GM12874 (cell line): ENCODE results near the gene CUBN.

Experiments used
- CTCF ChIP-seq: IDR thresholded peaks from 2 replicates; pipeline ENCODE4 v1.5.1; 2011; ENCODE audit warnings: low read depth, mild to moderate bottlenecking, control low read depth, low read length, moderate library complexity; ENCODE audit not compliant: insufficient read depth

The CUBN gene

DNA sequence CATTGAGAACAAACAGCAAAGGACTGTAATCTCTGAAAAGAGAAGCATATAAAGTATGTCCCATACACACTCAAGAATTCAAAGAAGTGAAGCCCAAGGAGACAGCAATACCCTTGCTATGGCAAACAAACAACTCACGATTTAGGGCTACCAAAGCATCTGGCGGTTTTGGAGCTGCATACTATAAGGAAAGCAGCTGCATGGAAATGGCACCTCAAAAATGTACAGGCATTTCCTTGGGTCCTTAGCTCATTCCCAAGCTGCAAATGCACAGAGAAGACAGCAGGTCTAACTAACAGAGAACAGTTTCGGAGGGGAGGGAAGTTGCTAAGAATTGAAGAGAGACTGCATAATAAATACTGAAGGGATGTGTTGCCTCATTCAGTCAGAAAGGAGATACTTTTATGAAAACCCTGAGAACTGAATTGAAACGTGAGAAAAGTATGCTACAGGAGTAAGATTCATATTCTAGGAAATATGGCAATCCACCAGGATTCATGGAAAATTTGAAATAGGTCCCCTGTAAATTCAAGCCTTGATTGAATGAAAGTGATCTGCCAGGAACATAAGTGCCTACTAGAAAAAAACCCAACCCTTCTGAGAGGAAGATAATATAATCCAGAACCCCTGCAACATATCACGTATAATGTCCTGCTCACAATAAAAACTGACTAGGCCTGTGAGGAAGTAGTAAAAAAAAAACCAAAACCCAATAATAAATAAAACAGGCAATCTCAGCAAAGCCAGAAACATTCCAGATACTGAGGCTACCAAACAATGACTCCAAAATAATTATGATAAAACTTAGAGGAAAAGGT lies 36.4 kb downstream of the CUBN start:
- no peak for TF ChIP-seq CTCF

DNA sequence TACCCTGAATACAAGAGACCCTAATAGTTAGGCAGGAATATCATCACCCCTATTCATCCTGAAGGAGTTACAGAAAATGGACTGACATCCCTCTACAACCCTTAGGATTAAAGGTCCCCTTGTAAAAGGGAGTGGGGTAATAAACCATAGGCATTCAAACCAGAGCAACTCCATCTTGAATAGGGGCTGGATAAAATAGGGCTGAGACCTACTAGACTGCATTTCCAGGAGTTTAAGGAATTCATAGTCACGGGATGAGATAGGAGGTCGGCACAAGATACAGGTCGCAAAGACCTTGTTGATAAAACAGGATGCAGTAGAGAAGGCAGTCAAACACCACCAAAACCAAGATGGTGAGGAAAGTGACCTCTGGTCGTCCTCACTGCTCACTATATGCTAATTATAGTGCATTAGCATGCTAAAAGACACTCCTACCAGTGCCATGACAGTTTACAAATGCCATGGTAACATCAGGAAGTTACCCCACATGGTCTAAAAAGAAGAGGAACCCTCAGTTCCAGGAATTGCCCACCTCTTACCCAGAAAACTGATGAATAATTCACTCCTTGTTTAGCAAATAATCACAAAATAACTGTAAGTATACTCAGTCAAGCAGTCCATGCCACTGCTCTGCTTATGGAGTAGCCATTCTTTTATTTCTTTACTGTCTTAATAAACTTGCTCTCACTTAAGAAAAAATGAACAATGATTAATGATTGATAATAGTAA lies 37.2 kb downstream of the CUBN start:
- TF ChIP-seq CTCF: no peak

DNA sequence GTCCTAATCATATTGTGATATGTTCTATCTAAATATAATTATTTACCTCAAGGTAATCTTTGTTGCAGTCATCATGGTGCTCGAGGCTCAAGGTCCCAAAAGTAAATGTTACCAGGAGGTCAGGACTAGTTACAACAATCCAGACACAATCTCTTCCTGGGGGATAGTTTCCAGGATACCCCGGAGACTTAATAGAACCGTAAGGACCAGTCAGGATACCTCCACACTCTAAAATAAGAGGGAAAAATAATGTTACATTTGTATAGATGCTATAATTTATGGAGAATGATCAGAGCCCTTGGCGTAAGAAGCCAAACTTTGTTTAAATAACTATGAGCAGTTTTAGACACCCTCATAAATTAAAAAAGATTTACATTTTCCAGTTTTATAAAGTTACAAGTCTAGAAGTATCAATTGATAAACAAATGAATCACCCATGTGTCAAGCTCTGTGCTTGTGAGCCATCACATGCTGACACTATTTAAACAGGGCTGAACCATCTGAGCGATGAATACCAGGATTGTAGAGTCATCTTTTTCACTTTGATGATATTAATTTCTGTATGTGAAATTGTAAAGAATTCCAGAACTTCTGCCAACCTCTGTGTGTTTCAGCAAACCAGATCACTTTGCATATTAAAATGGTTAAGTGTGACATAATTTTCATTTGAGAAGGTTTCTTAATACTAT lies 41.3 kb downstream of the CUBN start:
- TF ChIP-seq CTCF: no peak

GRCh38 chr10:17086865-17087367 lies 42.7 kb downstream of the CUBN start:
- TF ChIP-seq CTCF: no peak

- TF ChIP-seq CTCF: no peak
These were observed 44.4 kb downstream of the CUBN start for GRCh38 chr10:17085011-17085725.

GRCh38 chr10:17084258-17084657 lies 45.4 kb downstream of the CUBN start:
- no peak for TF ChIP-seq CTCF

DNA sequence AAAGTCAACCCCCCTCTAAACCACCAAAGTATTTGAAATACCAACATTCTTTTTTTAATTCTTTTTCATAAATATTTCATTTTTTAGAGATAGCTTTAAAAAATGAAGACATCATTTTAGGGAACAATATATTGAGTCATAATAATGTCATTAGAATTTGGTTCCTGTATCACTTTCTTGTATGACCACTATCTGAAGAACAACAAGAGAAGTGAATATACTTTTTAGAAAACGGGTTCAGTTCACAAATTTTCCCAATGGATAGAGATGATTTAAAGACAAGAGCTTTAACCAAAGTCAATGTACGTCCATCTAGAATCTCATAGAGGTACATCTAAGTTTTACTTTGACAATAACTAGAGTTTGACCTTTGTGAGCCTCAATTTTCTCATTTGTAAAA lies 48.2 kb downstream of the CUBN start:
- TF ChIP-seq CTCF: no peak
